ENCODE measurements around the gene THRAP3. TPM values are rescaled to one million over a fixed set of nuclear protein-coding genes. Genes with fewer than 3 reads are reported as not detected.

Gene THRAP3
- total and polyA plus RNA-seq, 2 of the 8 experiments (the other 6 are each of a cell fraction or from before 2014, with no cell fraction given), result 40.2 to 183 TPM

- H3K23ac ChIP-seq (ENCODE audit: insufficient read length), result no peak overlapping the region
- H3K4me2 ChIP-seq (ENCODE audit: insufficient read depth in 1 of 2, low read depth in 2 of 2, low read length in 2 of 2), result no peak overlapping the region
- no peaks in the 10 kb centered on the region for H3K9me3 ChIP-seq (ENCODE audit: insufficient read depth in 2 of 2, low read depth in 1 of 2, low read length in 1 of 2)
- H2AK5ac ChIP-seq (ENCODE audit: low read depth, low read length), result no peak overlapping the region
- no peak overlapping the region for H4K8ac ChIP-seq (ENCODE audit: extremely low read depth, insufficient read depth, low read length)
- no peak overlapping the region for H2BK15ac ChIP-seq (ENCODE audit: low read length)
- FAIRE-seq, result no peak
- H3K4me1 ChIP-seq (replicated peaks in 1 of 4; ENCODE audit: control insufficient read depth in 3 of 4, insufficient read depth in 4 of 4, low read length in 3 of 4), result no peaks in the 10 kb centered on the region
- ChIA-PET CTCF (ENCODE audit: partially characterized antibody) (interaction anchor here (0.6 to 1.9 kb wide), 5 partner anchors 10 to 1007 kb away, joined by 3 to 8 read pairs (median 3); no protein-coding TSS in a partner anchor), POLR2A (ENCODE audit: partially characterized antibody) (interaction anchor here (1.3 to 3.7 kb wide), 3 partner anchors 9 to 12 kb away, joined by 4 to 16 read pairs (median 8); no protein-coding TSS in a partner anchor)
- peaks cover 14 to 15% of the 10 kb centered on the region in 2 experiments for H4K20me1 ChIP-seq (replicated peaks in 1 of 2; ENCODE audit: control insufficient read depth in 1 of 2, insufficient read depth in 2 of 2, low read length in 2 of 2)
- peaks cover 0 to 2% (median 0%) of the 10 kb centered on the region in 4 experiments; a peak in 3 of 8 replicates for H3K36me3 ChIP-seq (ENCODE audit: control insufficient read depth in 2 of 4, insufficient read depth in 4 of 4, low read length in 3 of 4)
- no peak overlapping the region for H3K27ac ChIP-seq (ENCODE audit: low read depth, low read length)
- no peak overlapping the region for H2AFZ ChIP-seq (ENCODE audit: low read length)
- H3K18ac ChIP-seq (ENCODE audit: extremely low read depth, low read length), result no peak overlapping the region
- TF ChIP-seq POU5F1 (IDR thresholded peaks at IDR 0.05; ENCODE audit: low read depth, low read length), result no peak
- no peak for TF ChIP-seq SIX5 (IDR thresholded peaks at IDR 0.05; ENCODE audit: low read depth, low read length)
- TF ChIP-seq SRF (IDR thresholded peaks at IDR 0.05; ENCODE audit: low read depth, low read length), result no peak
- TF ChIP-seq TEAD4 (IDR thresholded peaks at IDR 0.05; ENCODE audit: low read depth, low read length), result no peak
- no peak for TF ChIP-seq SUZ12 (IDR thresholded peaks at IDR 0.05; ENCODE audit: low read length)
- TF ChIP-seq SP2 (IDR thresholded peaks at IDR 0.05; ENCODE audit: low read length), result no peak
- no peak for TF ChIP-seq KDM5A (IDR thresholded peaks at IDR 0.05; ENCODE audit: low read length)
- no peak for TF ChIP-seq TAF7 (optimal IDR thresholded peaks at IDR 0.05; ENCODE audit: borderline replicate concordance, low read depth, low read length)
- TF ChIP-seq BCL11A (IDR thresholded peaks at IDR 0.05; ENCODE audit: low read depth in 2 of 2, low read length in 2 of 2), result no peak
- TF ChIP-seq HDAC2 (IDR thresholded peaks at IDR 0.05; ENCODE audit: borderline replicate concordance in 1 of 2, low read depth in 2 of 2, low read length in 2 of 2), result no peak
- no peak for TF ChIP-seq ASH2L (IDR thresholded peaks at IDR 0.05; ENCODE audit: low read length)
- no peak overlapping the region for H4K5ac ChIP-seq (ENCODE audit: insufficient read length, low read depth, low read length)
- no peak for DNase-seq (ENCODE audit: low read depth in 1 of 2, low spot score in 2 of 2)
- H2BK120ac ChIP-seq (replicated peaks; ENCODE audit: low read depth, low read length), result no peak overlapping the region
- H2BK5ac ChIP-seq (ENCODE audit: low read depth, low read length), result no peak overlapping the region
- H3K23me2 ChIP-seq (ENCODE audit: low read depth, low read length), result peaks cover 3% of the 10 kb centered on the region; the same call in 1 of the 2 replicates
- no peaks in the 10 kb centered on the region for H3K27me3 ChIP-seq (replicated peaks in 1 of 4; ENCODE audit: control insufficient read depth in 3 of 4, extremely low read depth in 1 of 4, insufficient read depth in 3 of 4, low read length in 3 of 4)
- no peak overlapping the region for H2BK12ac ChIP-seq (ENCODE audit: low read depth, low read length)
- H2BK20ac ChIP-seq (ENCODE audit: low read length), result no peak overlapping the region
- H3K79me1 ChIP-seq (ENCODE audit: low read depth, low read length), result peaks cover 12% of the 10 kb centered on the region; the same call in 1 of the 2 replicates
- H3K9ac ChIP-seq (replicated peaks in 1 of 4; ENCODE audit: extremely low read depth in 1 of 4, low read depth in 3 of 4, low read length in 3 of 4), result no peak overlapping the region
- no peak overlapping the region for H3K4ac ChIP-seq (replicated peaks; ENCODE audit: insufficient read length, low read depth, low read length)
- H4K91ac ChIP-seq (replicated peaks; ENCODE audit: insufficient read length, low read length), result no peak overlapping the region
- 89% methylated on average over 4 of the region's 4 CpGs; no CpG with 5 or more reads in 1 of the 2 experiments for WGBS, 2 experiments (ENCODE audit: extremely low coverage in 1 of 2, insufficient coverage in 1 of 2, insufficient read length in 1 of 2, insufficient replicate concordance in 2 of 2, low coverage in 1 of 2, low lambda C conversion rate in 2 of 2, missing lambda C conversion rate in 1 of 2)
- no peak overlapping the region for H3K56ac ChIP-seq (replicated peaks; ENCODE audit: insufficient read length, low read depth, low read length)
- no peak overlapping the region for H3K4me3 ChIP-seq (ENCODE audit: extremely low read depth in 1 of 4, insufficient read depth in 2 of 4, low read depth in 3 of 4, low read length in 4 of 4)
- no peak overlapping the region for H3K14ac ChIP-seq (ENCODE audit: insufficient read length)
- peaks cover 43 to 92% of the 10 kb centered on the region in 2 experiments for H3K79me2 ChIP-seq (ENCODE audit: control insufficient read depth in 1 of 2, insufficient read depth in 2 of 2, low read length in 2 of 2)
These were observed 24.1 kb downstream of the THRAP3 start for GRCh38 chr1:36248250-36248894.

Measured in H1 (cell line).